ENCODE measurements around the gene MEF2C.

GRCh38 chr5:88694023-88694679 lies 188.8 kb downstream of the MEF2C start:
- no peak for TF ChIP-seq CTCF (IDR thresholded peaks at IDR 0.05)
- no peak for TF ChIP-seq POLR2A (IDR thresholded peaks at IDR 0.05)
